Measurements from ENCODE around the gene ACTA2. TPM values are rescaled to one million over a fixed set of nuclear protein-coding genes. Genes with fewer than 3 reads are reported as not detected.

The ACTA2 gene
- total and polyA plus RNA-seq, 9 donors = 154 to 5,219 (median 777) TPM

DNA sequence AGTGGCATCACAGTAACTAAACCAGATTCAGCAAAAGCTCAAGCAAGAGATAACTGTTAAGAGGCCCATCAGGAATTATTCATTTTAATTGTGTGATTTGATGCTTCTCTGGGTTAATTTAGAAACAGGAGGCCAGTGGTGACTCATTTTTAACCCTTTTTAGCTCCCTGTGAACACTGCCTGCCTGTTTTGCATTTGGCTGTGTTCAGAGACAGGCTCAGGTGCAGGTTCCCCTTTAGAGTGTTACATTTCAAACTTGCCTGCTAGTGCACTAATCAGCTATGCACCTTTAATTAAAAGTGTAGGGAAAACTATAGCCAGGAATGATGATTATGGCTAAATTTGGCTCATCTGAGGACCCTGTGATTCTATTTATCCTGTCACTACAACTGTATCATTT is 66.0 kb downstream of the ACTA2 start:
- Histone ChIP-seq H3K27me3 (no peaks in the 10 kb centered on the region), H3K4me3 (no peak overlapping the region), H3K9me3 (no peaks in the 10 kb centered on the region), H3K36me3 (no peaks in the 10 kb centered on the region), H3K4me1 (ENCODE audit: insufficient read depth) (peaks cover 11% of the 10 kb centered on the region), H3K27ac (no peak overlapping the region)
- no peak for DNase-seq
- TF ChIP-seq POLR2A (IDR thresholded peaks at IDR 0.05) (no peak), EP300 (IDR thresholded peaks at IDR 0.05) (no peak)
- TF ChIP-seq, protein P1, sequence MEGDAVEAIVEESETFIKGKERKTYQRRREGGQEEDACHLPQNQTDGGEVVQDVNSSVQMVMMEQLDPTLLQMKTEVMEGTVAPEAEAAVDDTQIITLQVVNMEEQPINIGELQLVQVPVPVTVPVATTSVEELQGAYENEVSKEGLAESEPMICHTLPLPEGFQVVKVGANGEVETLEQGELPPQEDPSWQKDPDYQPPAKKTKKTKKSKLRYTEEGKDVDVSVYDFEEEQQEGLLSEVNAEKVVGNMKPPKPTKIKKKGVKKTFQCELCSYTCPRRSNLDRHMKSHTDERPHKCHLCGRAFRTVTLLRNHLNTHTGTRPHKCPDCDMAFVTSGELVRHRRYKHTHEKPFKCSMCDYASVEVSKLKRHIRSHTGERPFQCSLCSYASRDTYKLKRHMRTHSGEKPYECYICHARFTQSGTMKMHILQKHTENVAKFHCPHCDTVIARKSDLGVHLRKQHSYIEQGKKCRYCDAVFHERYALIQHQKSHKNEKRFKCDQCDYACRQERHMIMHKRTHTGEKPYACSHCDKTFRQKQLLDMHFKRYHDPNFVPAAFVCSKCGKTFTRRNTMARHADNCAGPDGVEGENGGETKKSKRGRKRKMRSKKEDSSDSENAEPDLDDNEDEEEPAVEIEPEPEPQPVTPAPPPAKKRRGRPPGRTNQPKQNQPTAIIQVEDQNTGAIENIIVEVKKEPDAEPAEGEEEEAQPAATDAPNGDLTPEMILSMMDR (IDR thresholded peaks at IDR 0.05) = no peak
- intact Hi-C loops (cut with DNase I) = no loop called here

Small RNA genes lying within 50 kb of the gene (small RNA-seq; reads per million reads assigned to genes)
- not detected for gene RF02116

Other genes with a start within 250 kb of the ACTA2 start
- gene LIPK, start 246.5 kb downstream of the ACTA2 start, total RNA-seq = not detected
- not detected for gene LIPK, start 246.5 kb downstream of the ACTA2 start, polyA plus RNA-seq
- not detected for gene LIPN, start 192.8 kb downstream of the ACTA2 start, total RNA-seq
- gene LIPN, start 192.8 kb downstream of the ACTA2 start, polyA plus RNA-seq = not detected
- not detected for gene LIPM, start 150.0 kb downstream of the ACTA2 start, total RNA-seq
- not detected for gene LIPM, start 150.0 kb downstream of the ACTA2 start, polyA plus RNA-seq
- under 1 TPM in 1 of 7 donors, not detected in 6; 0.42 TPM for gene ANKRD22, start 100.9 kb downstream of the ACTA2 start, total RNA-seq
- gene ANKRD22, start 100.9 kb downstream of the ACTA2 start, polyA plus RNA-seq = under 1 TPM in 1 of 2 donors, not detected in 1; 0.63 TPM
- gene STAMBPL1, start 72.5 kb downstream of the ACTA2 start, total RNA-seq = 10 to 100 TPM; 12.8 to 39.6 (median 16.9) TPM
- gene STAMBPL1, start 72.5 kb downstream of the ACTA2 start, polyA plus RNA-seq = 10 to 100 TPM in 1 of 2 donors, 1 to 10 TPM in 1; 7.9 to 12.8 TPM
- gene FAS, start 38.0 kb upstream of the ACTA2 start, total RNA-seq = 10 to 100 TPM; 41.4 to 75.9 (median 46.5) TPM
- 10 to 100 TPM; 33.1 to 35.0 TPM for gene FAS, start 38.0 kb upstream of the ACTA2 start, polyA plus RNA-seq